CD14-positive monocyte (primary cell): ENCODE results near the gene FAXC. TPM values are rescaled to one million over a fixed set of nuclear protein-coding genes. Genes with fewer than 3 reads are reported as not detected.

Experiments used
- DNase-seq, 3 donors: peaks; one replicate each; pipeline ENCODE4 v3.0.0-alpha.2; 2011 to 2022
- H2AFZ ChIP-seq: 2 replicates; pipeline ENCODE4 v1.6.0; 2012; ENCODE audit warnings: mild to moderate bottlenecking, low read depth, low read length, inconsistent platforms; ENCODE audit not compliant: insufficient read depth, poor library complexity, severe bottlenecking
- H3K27ac ChIP-seq, 2 donors: 1 replicate in 1 of 2; 2 replicates in 1 of 2; pipeline ENCODE4 v1.5.1; 2012 to 2013; ENCODE audit warnings: low read length in 2 of 2, control low read depth in 1 of 2, inconsistent platforms in 1 of 2, low read depth in 1 of 2, mild to moderate bottlenecking in 1 of 2
- H3K27me3 ChIP-seq, 2 donors: one replicate each; pipeline versions ENCODE4 v1.6.0 to v1.6.1; 2011 to 2013; ENCODE audit warnings: low read length in 2 of 2; ENCODE audit not compliant: control insufficient read depth in 2 of 2, insufficient read depth in 2 of 2
- H3K36me3 ChIP-seq, 2 donors: replicated peaks in 1 of 2; 1 replicate in 1 of 2; 2 replicates in 1 of 2; pipeline versions ENCODE4 v1.5.1 to v1.6.1; 2012 to 2013; ENCODE audit warnings: low read length in 2 of 2, control low read depth in 1 of 2, inconsistent platforms in 1 of 2, mild to moderate bottlenecking in 1 of 2; ENCODE audit not compliant: insufficient read depth in 2 of 2, control insufficient read depth in 1 of 2
- H3K4me1 ChIP-seq, 2 donors: 1 replicate in 1 of 2; 2 replicates in 1 of 2; pipeline versions ENCODE4 v1.5.1 to v1.6.1; 2012 to 2013; ENCODE audit warnings: low read length in 2 of 2, control low read depth in 1 of 2, inconsistent platforms in 1 of 2, mild to moderate bottlenecking in 1 of 2, moderate library complexity in 1 of 2; ENCODE audit not compliant: insufficient read depth in 2 of 2, control insufficient read depth in 1 of 2
- H3K4me2 ChIP-seq: replicated peaks from 2 replicates; pipeline ENCODE3; 2012; ENCODE audit warnings: low read length, moderate library complexity, mild to moderate bottlenecking; ENCODE audit not compliant: poor library complexity, severe bottlenecking; ENCODE audit errors: extremely low read depth
- H3K4me3 ChIP-seq, 3 experiments: fragments of 200-600 bp in 1 of 3; sonication (generic) in 1 of 3; replicated peaks in 1 of 3; 1 replicate in 2 of 3; 2 replicates in 1 of 3; pipeline ENCODE4 v1.5.1; 2011 to 2013; ENCODE audit warnings: low read length in 3 of 3, mild to moderate bottlenecking in 3 of 3, control low read depth in 2 of 3, low read depth in 2 of 3, inconsistent platforms in 1 of 3, moderate library complexity in 1 of 3
- H3K79me2 ChIP-seq: 2 replicates; pipeline ENCODE4 v1.6.0; 2012; ENCODE audit warnings: mild to moderate bottlenecking, control low read depth, inconsistent platforms, low read length, moderate library complexity; ENCODE audit not compliant: insufficient read depth
- H3K9ac ChIP-seq: 2 replicates; pipeline ENCODE4 v1.6.0; 2017; ENCODE audit warnings: low read length, mild to moderate bottlenecking; ENCODE audit not compliant: insufficient read depth, poor library complexity, severe bottlenecking
- H3K9me3 ChIP-seq, 2 donors: replicated peaks in 1 of 2; 1 replicate in 1 of 2; 2 replicates in 1 of 2; pipeline versions ENCODE4 v1.5.1 to v1.6.1; 2012 to 2013; ENCODE audit warnings: low read length in 2 of 2, control low read depth in 1 of 2; ENCODE audit not compliant: control insufficient read depth in 1 of 2, insufficient read depth in 1 of 2
- H4K20me1 ChIP-seq: 2 replicates; pipeline ENCODE4 v1.6.0; 2012; ENCODE audit warnings: mild to moderate bottlenecking, low read length, control low read depth, moderate library complexity; ENCODE audit not compliant: insufficient read depth
- H3K27ac Mint-ChIP-seq, 7 donors: one replicate each; pipeline ENCODE4 v1.8.0; 2020; ENCODE audit warnings: mild to moderate bottlenecking in 7 of 7, mixed read lengths in 7 of 7, moderate library complexity in 6 of 7, inconsistent platforms in 2 of 7
- H3K27me3 Mint-ChIP-seq, 3 donors: one replicate each; pipeline ENCODE4 v1.8.0; 2021 to 2022; ENCODE audit warnings: low read depth in 3 of 3, mild to moderate bottlenecking in 3 of 3, mixed read lengths in 3 of 3, moderate library complexity in 3 of 3, inconsistent platforms in 1 of 3
- H3K36me3 Mint-ChIP-seq, 2 donors: one replicate each; pipeline ENCODE4 v1.8.0; 2020; ENCODE audit warnings: mixed read lengths in 2 of 2, inconsistent platforms in 1 of 2, mild to moderate bottlenecking in 1 of 2
- H3K4me1 Mint-ChIP-seq: one replicate; pipeline ENCODE4 v1.8.0; 2020; ENCODE audit warnings: mild to moderate bottlenecking, mixed read lengths
- H3K4me3 Mint-ChIP-seq, 2 donors: one replicate each; pipeline ENCODE4 v1.8.0; 2020; ENCODE audit warnings: mild to moderate bottlenecking in 2 of 2, mixed read lengths in 2 of 2, moderate library complexity in 1 of 2
- H3K9me3 Mint-ChIP-seq, 7 donors: one replicate each; pipeline ENCODE4 v1.8.0; 2020 to 2022; ENCODE audit warnings: mixed read lengths in 7 of 7, mild to moderate bottlenecking in 6 of 7, moderate library complexity in 6 of 7, inconsistent platforms in 2 of 7
- WGBS: methylation state at CpG from one replicate; pipeline ENCODE4 v1.1.5; 2013; ENCODE audit warnings: missing lambda C conversion rate; ENCODE audit not compliant: insufficient coverage; 5-methylcytosine and 5-hydroxymethylcytosine counted together
- intact Hi-C, 2 donors: fragments of 100-400 bp; cut with micrococcal nuclease; formaldehyde crosslinking; loops; one replicate each; pipeline versions ENCODE4 v1.15.0 to v1.15.1; 2023
- polyA plus RNA-seq, 3 donors: library from polyadenylated mRNA; depleted of rRNA in 1 of 3; unstranded in 2 of 3; stranded (reverse) in 1 of 3; fragments of 300-500 nt in 2 of 3; fragments of >200 nt in 1 of 3; fragmentation: Illumina TruSeq in 2 of 3; gene quantifications; 1 replicate in 2 of 3; 2 replicates in 1 of 3; pipeline ENCODE4 v1.2.3, GENCODE V29; 2012 to 2021
- TF ChIP-seq, protein P1 (sequence below): fragments of 200-600 bp; IDR thresholded peaks from one replicate; pipeline ENCODE4 v1.8.0; 2022; ENCODE audit warnings: antibody characterized with exemption, mild to moderate bottlenecking

The FAXC gene
- polyA plus RNA-seq, 3 donors, result not detected

GRCh38 chr6:99353126-99353525 is 3.7 kb upstream of the FAXC start:
- intact Hi-C loops, result no loop called here
- H3K27me3 ChIP-seq, result peaks cover 39 to 45% of the 10 kb centered on the region in 2 donors
- Mint-ChIP-seq H3K4me1 (peaks cover 7% of the 10 kb centered on the region), H3K4me3 (no peak overlapping the region), H3K36me3 (no peaks in the 10 kb centered on the region), H3K27ac (no peak overlapping the region), H3K27me3 (peaks cover 34 to 75% (median 49%) of the 10 kb centered on the region in 3 donors), H3K9me3 (peaks cover 0 to 7% (median 0%) of the 10 kb centered on the region in 7 donors)
- H3K4me2 ChIP-seq, result no peak overlapping the region
- peaks cover 0 to 9% of the 10 kb centered on the region in 2 donors for H3K9me3 ChIP-seq
- H3K79me2 ChIP-seq, result no peaks in the 10 kb centered on the region
- no peak overlapping the region for H3K4me3 ChIP-seq
- H2AFZ ChIP-seq, result no peak overlapping the region
- DNase-seq, result no peak
- no peak overlapping the region for H3K27ac ChIP-seq
- H3K9ac ChIP-seq, result no peak overlapping the region
- H4K20me1 ChIP-seq, result no peaks in the 10 kb centered on the region
- TF ChIP-seq, protein P1, sequence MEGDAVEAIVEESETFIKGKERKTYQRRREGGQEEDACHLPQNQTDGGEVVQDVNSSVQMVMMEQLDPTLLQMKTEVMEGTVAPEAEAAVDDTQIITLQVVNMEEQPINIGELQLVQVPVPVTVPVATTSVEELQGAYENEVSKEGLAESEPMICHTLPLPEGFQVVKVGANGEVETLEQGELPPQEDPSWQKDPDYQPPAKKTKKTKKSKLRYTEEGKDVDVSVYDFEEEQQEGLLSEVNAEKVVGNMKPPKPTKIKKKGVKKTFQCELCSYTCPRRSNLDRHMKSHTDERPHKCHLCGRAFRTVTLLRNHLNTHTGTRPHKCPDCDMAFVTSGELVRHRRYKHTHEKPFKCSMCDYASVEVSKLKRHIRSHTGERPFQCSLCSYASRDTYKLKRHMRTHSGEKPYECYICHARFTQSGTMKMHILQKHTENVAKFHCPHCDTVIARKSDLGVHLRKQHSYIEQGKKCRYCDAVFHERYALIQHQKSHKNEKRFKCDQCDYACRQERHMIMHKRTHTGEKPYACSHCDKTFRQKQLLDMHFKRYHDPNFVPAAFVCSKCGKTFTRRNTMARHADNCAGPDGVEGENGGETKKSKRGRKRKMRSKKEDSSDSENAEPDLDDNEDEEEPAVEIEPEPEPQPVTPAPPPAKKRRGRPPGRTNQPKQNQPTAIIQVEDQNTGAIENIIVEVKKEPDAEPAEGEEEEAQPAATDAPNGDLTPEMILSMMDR, result no peak
- 76% methylated on average over 8 of the region's 9 CpGs for WGBS
- no peaks in the 10 kb centered on the region for H3K36me3 ChIP-seq
- H3K4me1 ChIP-seq, result peaks cover 0 to 5% of the 10 kb centered on the region in 2 donors

GRCh38 chr6:99350573-99350972 is 1.1 kb upstream of the FAXC start:
- Histone ChIP-seq H3K27ac (no peak overlapping the region), H3K4me1 (peaks cover 0 to 5% of the 10 kb centered on the region in 2 donors), H3K9me3 (peaks cover 0 to 10% of the 10 kb centered on the region in 2 donors), H3K79me2 (no peaks in the 10 kb centered on the region), H3K4me2 (no peak overlapping the region), H4K20me1 (no peaks in the 10 kb centered on the region), H3K9ac (no peak overlapping the region), H2AFZ (no peak overlapping the region), H3K27me3 (peaks cover 48 to 64% of the 10 kb centered on the region in 2 donors), H3K4me3 (no peak overlapping the region), H3K36me3 (no peaks in the 10 kb centered on the region)
- intact Hi-C loops, result no loop called here
- Mint-ChIP-seq H3K36me3 (no peaks in the 10 kb centered on the region), H3K27me3 (peaks cover 48 to 78% (median 67%) of the 10 kb centered on the region in 3 donors), H3K9me3 (peaks cover 0 to 7% (median 0%) of the 10 kb centered on the region in 7 donors), H3K27ac (peak overlapping the region in 1 of 7 donors; percentile 72), H3K4me3 (peak overlapping the region in 1 of 2 donors; percentile 64), H3K4me1 (peaks cover 7% of the 10 kb centered on the region)
- 56% methylated on average over 3 of the region's 10 CpGs for WGBS
- DNase-seq, result no peak
- TF ChIP-seq, protein P1, result no peak
